NAMALWA (cell line): ENCODE measurements around the gene CLDN4.
"Not testable (repeated sequence)": the region's sequence is repeated elsewhere in the genome, so short reads cannot be mapped to it uniquely, and the experiment has no call there.

Experiments
- DNase-seq: peaks from one replicate; pipeline ENCODE4 v3.0.0-alpha.2; 2015; ENCODE audit warnings: low spot score

The CLDN4 gene

GRCh38 chr7:73823873-73824592, 6.8 kb upstream of the CLDN4 start:
- no peak for DNase-seq

GRCh38 chr7:73824986-73825385, 5.8 kb upstream of the CLDN4 start:
- DNase-seq = no peak

- no peak for DNase-seq
These were observed 3.2 kb upstream of the CLDN4 start for GRCh38 chr7:73827567-73828106.

- DNase-seq = peak; percentile 60
These were observed 2.5 kb upstream of the CLDN4 start for GRCh38 chr7:73828107-73828803.

- no peak for DNase-seq
These were observed 1.8 kb upstream of the CLDN4 start for GRCh38 chr7:73828972-73829371.

GRCh38 chr7:73829505-73829904, 1.3 kb upstream of the CLDN4 start:
- DNase-seq = no peak

- DNase-seq = no peak
These were observed 695 bp upstream of the CLDN4 start for GRCh38 chr7:73829921-73830680.

GRCh38 chr7:73831584-73831833, 713 bp downstream of the CLDN4 start:
- no peak for DNase-seq

GRCh38 chr7:73831834-73832651, 1.2 kb downstream of the CLDN4 start:
- DNase-seq = no peak

GRCh38 chr7:73832806-73833205, 2.0 kb downstream of the CLDN4 start:
- no peak for DNase-seq

- no peak for DNase-seq
These were observed 2.6 kb downstream of the CLDN4 start for GRCh38 chr7:73833251-73833919.

GRCh38 chr7:73834626-73835191, 3.9 kb downstream of the CLDN4 start:
- no peak for DNase-seq

- not testable (repeated sequence) for DNase-seq
These were observed 6.4 kb downstream of the CLDN4 start for GRCh38 chr7:73837167-73837566.

GRCh38 chr7:73838642-73839041, 7.8 kb downstream of the CLDN4 start:
- no peak for DNase-seq

- DNase-seq = no peak
These were observed 8.5 kb downstream of the CLDN4 start for GRCh38 chr7:73839290-73839689.

- DNase-seq = peak; percentile 68
These were observed 9.2 kb downstream of the CLDN4 start for GRCh38 chr7:73839743-73840714.

- no peak for DNase-seq
These were observed 10.1 kb downstream of the CLDN4 start for GRCh38 chr7:73840715-73841379.

- no peak for DNase-seq
These were observed 10.9 kb downstream of the CLDN4 start for GRCh38 chr7:73841689-73842066.
